ENCODE data around the gene MRPL14.
"Not testable (repeated sequence)": the region's sequence is repeated elsewhere in the genome, so short reads cannot be mapped to it uniquely, and the experiment has no call there.

MRPL14 gene

GRCh38 chr6:44148306-44148705 is 21.1 kb upstream of the MRPL14 start:
- no peak for ATAC-seq
- TF ChIP-seq ISL1 (CRISPR knock-in tag; IDR thresholded peaks at IDR 0.05) (no peak), ZNF70 (CRISPR knock-in tag; IDR thresholded peaks at IDR 0.05) (no peak), ZFP3 (CRISPR knock-in tag; IDR thresholded peaks at IDR 0.05) (no peak), ARNTL (CRISPR knock-in tag; IDR thresholded peaks at IDR 0.05; ENCODE audit: borderline replicate concordance, low read depth) (no peak), ZNF565 (CRISPR knock-in tag; conservative IDR thresholded peaks at IDR 0.05; ENCODE audit: low read depth) (no peak), PPARA (CRISPR knock-in tag; IDR thresholded peaks at IDR 0.05; ENCODE audit: borderline replicate concordance) (no peak), OSR1 (CRISPR knock-in tag; IDR thresholded peaks at IDR 0.05) (no peak), SNAI2 (CRISPR knock-in tag; IDR thresholded peaks at IDR 0.05) (no peak), ESRRG (CRISPR knock-in tag; IDR thresholded peaks at IDR 0.05) (no peak), TCF4 (CRISPR knock-in tag; IDR thresholded peaks at IDR 0.05; ENCODE audit: borderline replicate concordance) (no peak), ZFP30 (CRISPR knock-in tag; IDR thresholded peaks at IDR 0.05) (no peak), ZC3H10 (CRISPR knock-in tag; IDR thresholded peaks at IDR 0.05) (no peak)

- no peak for TF ChIP-seq POU6F1 (CRISPR knock-in tag; IDR thresholded peaks at IDR 0.05; ENCODE audit: borderline replicate concordance, low read depth)
- no peak for ATAC-seq
Observed at GRCh38 chr6:44147256-44147655, 20.0 kb upstream of the MRPL14 start.

GRCh38 chr6:44146685-44147084 is 19.4 kb upstream of the MRPL14 start:
- TF ChIP-seq ZNF8 (CRISPR knock-in tag; IDR thresholded peaks at IDR 0.05): no peak
- no peak for TF ChIP-seq CSRNP3 (CRISPR knock-in tag; IDR thresholded peaks at IDR 0.05)
- no peak for ATAC-seq

- no peak for TF ChIP-seq ZFP30 (CRISPR knock-in tag; IDR thresholded peaks at IDR 0.05)
Observed at GRCh38 chr6:44145839-44146238, 18.6 kb upstream of the MRPL14 start.

GRCh38 chr6:44144536-44144935 is 17.3 kb upstream of the MRPL14 start:
- ATAC-seq: not testable (repeated sequence)

More at GRCh38 chr6:44145839-44146238, 18.6 kb upstream of the MRPL14 start:
- no peak for ATAC-seq

- TF ChIP-seq ZFP30 (CRISPR knock-in tag; IDR thresholded peaks at IDR 0.05) (no peak), ESRRG (CRISPR knock-in tag; IDR thresholded peaks at IDR 0.05) (no peak), ZNF565 (CRISPR knock-in tag; conservative IDR thresholded peaks at IDR 0.05; ENCODE audit: low read depth) (no peak), ZC3H10 (CRISPR knock-in tag; IDR thresholded peaks at IDR 0.05) (no peak)
- ATAC-seq: no peak
Observed at GRCh38 chr6:44143731-44144130, 16.5 kb upstream of the MRPL14 start.

- no peak for ATAC-seq
- TF ChIP-seq ISL1 (CRISPR knock-in tag; IDR thresholded peaks at IDR 0.05): no peak
Observed at GRCh38 chr6:44142835-44143234, 15.6 kb upstream of the MRPL14 start.

- no peak for ATAC-seq
- TF ChIP-seq BACH2 (CRISPR knock-in tag; IDR thresholded peaks at IDR 0.05; ENCODE audit: borderline replicate concordance) (no peak), ZC3H10 (CRISPR knock-in tag; IDR thresholded peaks at IDR 0.05) (no peak), ARNTL (CRISPR knock-in tag; IDR thresholded peaks at IDR 0.05; ENCODE audit: borderline replicate concordance, low read depth) (no peak), ZNF565 (CRISPR knock-in tag; conservative IDR thresholded peaks at IDR 0.05; ENCODE audit: low read depth) (no peak), ESRRG (CRISPR knock-in tag; IDR thresholded peaks at IDR 0.05) (no peak), RARB (CRISPR knock-in tag; IDR thresholded peaks at IDR 0.05) (no peak), TSHZ2 (CRISPR knock-in tag; IDR thresholded peaks at IDR 0.05) (no peak), PPARA (CRISPR knock-in tag; IDR thresholded peaks at IDR 0.05; ENCODE audit: borderline replicate concordance) (no peak), ISL1 (CRISPR knock-in tag; IDR thresholded peaks at IDR 0.05) (no peak), ZFP30 (CRISPR knock-in tag; IDR thresholded peaks at IDR 0.05) (no peak), POU6F1 (CRISPR knock-in tag; IDR thresholded peaks at IDR 0.05; ENCODE audit: borderline replicate concordance, low read depth) (no peak), OSR1 (CRISPR knock-in tag; IDR thresholded peaks at IDR 0.05) (no peak), PATZ1 (CRISPR knock-in tag; IDR thresholded peaks at IDR 0.05; ENCODE audit: borderline replicate concordance) (no peak), ZFP3 (CRISPR knock-in tag; IDR thresholded peaks at IDR 0.05) (no peak), ZNF8 (CRISPR knock-in tag; IDR thresholded peaks at IDR 0.05) (no peak)
Observed at GRCh38 chr6:44139351-44139743, 12.1 kb upstream of the MRPL14 start.
